PC-9 (cell line): Measurements from ENCODE around the gene SHC3. TPM values are rescaled to one million over a fixed set of nuclear protein-coding genes. Genes with fewer than 3 reads are reported as not detected.

Source experiments
- BruUV-seq: library from RNA; stranded (reverse); fragments of 400-500 nt; replicated peaks from 2 replicates; lab custom pipeline; 2021; lab: Mats Ljungman, UMichigan
- CTCF ChIA-PET: fragments of 300-600 bp; sonication (Branson Sonifier 250); formaldehyde crosslinking; loops from one replicate; lab custom pipeline; 2022; ENCODE audit warnings: antibody characterized with exemption; lab: Charles Lee
- POLR2A ChIA-PET: fragments of 300-600 bp; sonication (Branson Sonifier 250); formaldehyde crosslinking; loops from one replicate; lab custom pipeline; 2022; ENCODE audit warnings: antibody characterized with exemption; ENCODE audit not compliant: unreplicated experiment; lab: Charles Lee
- DNase-seq, 2 experiments: peaks; one replicate each; pipeline versions ENCODE4 v3.0.0 to v3.0.0-alpha.2; 2015 to 2022; ENCODE audit warnings: mixed read lengths in 1 of 2
- H2AFZ ChIP-seq: fragments of 200-600 bp; sonication (generic); 2 replicates; pipeline ENCODE4 v1.8.1; 2017; ENCODE audit warnings: antibody characterized with exemption
- H3F3A ChIP-seq: fragments of 200-600 bp; sonication (generic); 2 replicates; pipeline ENCODE4 v1.8.1; 2017; ENCODE audit warnings: antibody characterized with exemption, mild to moderate bottlenecking, low read depth; ENCODE audit not compliant: insufficient read depth
- H3K27ac ChIP-seq: fragments of 200-600 bp; sonication (generic); 2 replicates; pipeline ENCODE4 v1.6.1; 2016; ENCODE audit warnings: mixed run types
- H3K27me3 ChIP-seq: fragments of 200-600 bp; sonication (generic); 2 replicates; pipeline ENCODE4 v1.6.1; 2016; ENCODE audit warnings: low read depth, mixed run types; ENCODE audit not compliant: insufficient read depth
- H3K36me3 ChIP-seq: fragments of 200-600 bp; sonication (generic); 2 replicates; pipeline ENCODE4 v1.6.1; 2016; ENCODE audit warnings: low read depth, mixed run types
- H3K4me1 ChIP-seq: fragments of 200-600 bp; sonication (generic); replicated peaks from 2 replicates; pipeline ENCODE4 v1.6.1; 2016; ENCODE audit warnings: mixed run types; ENCODE audit not compliant: insufficient read depth
- H3K4me2 ChIP-seq: fragments of 200-600 bp; sonication (generic); 2 replicates; pipeline ENCODE4 v1.6.1; 2017; ENCODE audit warnings: mixed run types
- H3K4me3 ChIP-seq: fragments of 200-600 bp; sonication (generic); 2 replicates; pipeline ENCODE4 v1.6.1; 2016; ENCODE audit warnings: mixed run types
- H3K79me2 ChIP-seq: fragments of 200-600 bp; sonication (generic); 2 replicates; pipeline ENCODE4 v1.6.1; 2017; ENCODE audit warnings: low read depth, mixed run types
- H3K9me2 ChIP-seq: fragments of 200-600 bp; sonication (generic); 2 replicates; pipeline ENCODE4 v1.8.1; 2017; ENCODE audit warnings: mild to moderate bottlenecking; ENCODE audit not compliant: insufficient read depth
- H3K9me3 ChIP-seq: fragments of 200-600 bp; sonication (generic); 2 replicates; pipeline ENCODE4 v1.8.1; 2016; ENCODE audit warnings: low read depth; ENCODE audit not compliant: insufficient read depth
- H4K20me1 ChIP-seq: fragments of 200-600 bp; sonication (generic); 2 replicates; pipeline ENCODE4 v1.8.1; 2017; ENCODE audit not compliant: insufficient read depth
- CTCF ChIP-seq: fragments of 200-600 bp; sonication (generic); conservative IDR thresholded peaks from 2 replicates; pipeline ENCODE4 v1.6.1; 2017; ENCODE audit warnings: mixed run types, antibody characterized with exemption, mild to moderate bottlenecking, moderate library complexity
- EZH2 ChIP-seq: fragments of 200-600 bp; sonication (generic); IDR thresholded peaks from 2 replicates; pipeline ENCODE4 v1.8.0; 2017; ENCODE audit warnings: antibody characterized with exemption, low read depth
- intact Hi-C: fragments of 100-400 bp; cut with micrococcal nuclease; formaldehyde crosslinking; loops from one replicate; pipeline ENCODE4 v1.10.0; 2022; ENCODE audit not compliant: unreplicated experiment
- total RNA-seq: library from RNA; stranded (reverse); gene quantifications from 2 replicates; pipeline ENCODE4 v1.2.3, GENCODE V29; 2021

Gene SHC3
- total RNA-seq, 1 experiment from 2014 or later: 15.9 TPM

GRCh38 chr9:89223396-89223977 is 44.9 kb upstream of the SHC3 start:
- no peak overlapping the region for H2AFZ ChIP-seq
- H3K9me2 ChIP-seq: no peaks in the 10 kb centered on the region
- no peaks in the 10 kb centered on the region for H3K9me3 ChIP-seq
- H3K27ac ChIP-seq: no peak overlapping the region
- H4K20me1 ChIP-seq: no peaks in the 10 kb centered on the region
- BruUV-seq: no TSS peak
- TF ChIP-seq CTCF: no peak
- TF ChIP-seq EZH2: no peak
- no peaks in the 10 kb centered on the region for H3K79me2 ChIP-seq
- no peak for DNase-seq
- intact Hi-C loops: no loop called here
- no peaks in the 10 kb centered on the region for H3K4me1 ChIP-seq
- ChIA-PET CTCF (no interaction called here), POLR2A (no interaction called here)
- H3K4me2 ChIP-seq: no peak overlapping the region
- no peak overlapping the region for H3K4me3 ChIP-seq
- H3K27me3 ChIP-seq: no peaks in the 10 kb centered on the region
- H3K36me3 ChIP-seq: no peaks in the 10 kb centered on the region
- H3F3A ChIP-seq: no peaks in the 10 kb centered on the region

- POLR2A ChIA-PET: no interaction called here
- BruUV-seq: no TSS peak
- H3K79me2 ChIP-seq: no peaks in the 10 kb centered on the region
- TF ChIP-seq EZH2 (no peak), CTCF (no peak)
- no peak overlapping the region for H3K4me2 ChIP-seq
- no peaks in the 10 kb centered on the region for H3K9me2 ChIP-seq
- intact Hi-C loops: no loop called here
- no peak overlapping the region for H2AFZ ChIP-seq
- no peaks in the 10 kb centered on the region for H3K27me3 ChIP-seq
- no peak overlapping the region for H3K4me3 ChIP-seq
- no peaks in the 10 kb centered on the region for H4K20me1 ChIP-seq
- H3K36me3 ChIP-seq: no peaks in the 10 kb centered on the region
- CTCF ChIA-PET: no interaction called here
- no peaks in the 10 kb centered on the region for H3K9me3 ChIP-seq
- DNase-seq: no peak
- no peaks in the 10 kb centered on the region for H3K4me1 ChIP-seq
- H3F3A ChIP-seq: no peaks in the 10 kb centered on the region
- no peak overlapping the region for H3K27ac ChIP-seq
Observed at GRCh38 chr9:89219637-89220036, 41.0 kb upstream of the SHC3 start.

GRCh38 chr9:89218040-89218928 is 39.7 kb upstream of the SHC3 start:
- H3K9me3 ChIP-seq: no peaks in the 10 kb centered on the region
- H3K4me1 ChIP-seq: no peaks in the 10 kb centered on the region
- no peaks in the 10 kb centered on the region for H3K27me3 ChIP-seq
- H3K27ac ChIP-seq: no peak overlapping the region
- no TSS peak for BruUV-seq
- no peaks in the 10 kb centered on the region for H3K36me3 ChIP-seq
- no peak overlapping the region for H2AFZ ChIP-seq
- H3K4me3 ChIP-seq: no peak overlapping the region
- intact Hi-C loops: no loop called here
- ChIA-PET POLR2A (no interaction called here), CTCF (no interaction called here)
- TF ChIP-seq CTCF: no peak
- no peak for TF ChIP-seq EZH2
- H3K79me2 ChIP-seq: no peaks in the 10 kb centered on the region
- no peaks in the 10 kb centered on the region for H3F3A ChIP-seq
- H4K20me1 ChIP-seq: no peaks in the 10 kb centered on the region
- H3K4me2 ChIP-seq: no peak overlapping the region
- DNase-seq: no peak
- H3K9me2 ChIP-seq: no peaks in the 10 kb centered on the region
